ENCODE data around the gene FOXK2. TPM values are rescaled to one million over a fixed set of nuclear protein-coding genes. Genes with fewer than 3 reads are reported as not detected.
"Not testable (repeated sequence)": the region's sequence is repeated elsewhere in the genome, so short reads cannot be mapped to it uniquely, and the experiment has no call there.

The FOXK2 gene
- total RNA-seq, 1 donor from 2014 or later = 55.5 TPM

- H3K27me3 ChIP-seq = no peaks in the 10 kb centered on the region
- H3K36me3 ChIP-seq = peaks cover 4 to 5% of the 10 kb centered on the region in 2 donors
- DNase-seq (ENCODE audit: extremely low spot score in 2 of 2) = no peak
- H3K9me3 ChIP-seq = no peaks in the 10 kb centered on the region
- H3K4me3 ChIP-seq = no peak overlapping the region
- peaks cover 33% of the 10 kb centered on the region for H3K4me1 ChIP-seq
- no peak for TF ChIP-seq POLR2AphosphoS5 (IDR thresholded peaks at IDR 0.05; ENCODE audit: insufficient read depth in 1 of 2, low read depth in 1 of 2)
- no peak for TF ChIP-seq POLR2A (IDR thresholded peaks at IDR 0.05)
- no peak for TF ChIP-seq CTCF (IDR thresholded peaks at IDR 0.05)
- no peak overlapping the region for H3K27ac ChIP-seq
- intact Hi-C loops (cut with DNase I) = no loop called here
Measured at GRCh38 chr17:82560252-82560642, 40.7 kb downstream of the FOXK2 start.

- intact Hi-C loops (cut with DNase I) = no loop called here
- TF ChIP-seq POLR2A (IDR thresholded peaks at IDR 0.05) = no peak
- Histone ChIP-seq H3K4me1 (peaks cover 40% of the 10 kb centered on the region), H3K9me3 (no peaks in the 10 kb centered on the region), H3K27me3 (no peaks in the 10 kb centered on the region), H3K27ac (no peak overlapping the region), H3K4me3 (no peak overlapping the region), H3K36me3 (peaks cover 5 to 10% of the 10 kb centered on the region in 2 donors)
- no peak for DNase-seq (ENCODE audit: extremely low spot score in 2 of 2)
Measured at GRCh38 chr17:82560802-82561428, 41.4 kb downstream of the FOXK2 start.

- no peak for DNase-seq (ENCODE audit: extremely low spot score in 2 of 2)
Measured at GRCh38 chr17:82561429-82562035, 42.0 kb downstream of the FOXK2 start.

GRCh38 chr17:82562718-82563220 is 43.2 kb downstream of the FOXK2 start:
- intact Hi-C loops (cut with DNase I); DNase-seq (ENCODE audit: extremely low spot score in 2 of 2); H3K27ac ChIP-seq; H3K27me3 ChIP-seq; H3K9me3 ChIP-seq; H3K4me3 ChIP-seq: not testable (repeated sequence)
- Histone ChIP-seq H3K4me1 (peaks cover 44% of the 10 kb centered on the region), H3K36me3 (peaks cover 5 to 16% of the 10 kb centered on the region in 2 donors)

More at GRCh38 chr17:82561429-82562035, 42.0 kb downstream of the FOXK2 start:
- H3K27ac ChIP-seq = no peak overlapping the region
- H3K9me3 ChIP-seq = no peaks in the 10 kb centered on the region
- no peak for TF ChIP-seq POLR2A (IDR thresholded peaks at IDR 0.05)
- TF ChIP-seq CTCF (IDR thresholded peaks at IDR 0.05) = no peak
- no peak for TF ChIP-seq POLR2AphosphoS5 (IDR thresholded peaks at IDR 0.05; ENCODE audit: insufficient read depth in 1 of 2, low read depth in 1 of 2)
- H3K4me1 ChIP-seq = peaks cover 44% of the 10 kb centered on the region
- intact Hi-C loops (cut with DNase I) = no loop called here
- H3K27me3 ChIP-seq = no peaks in the 10 kb centered on the region
- H3K4me3 ChIP-seq = no peak overlapping the region
- H3K36me3 ChIP-seq = peaks cover 5 to 10% of the 10 kb centered on the region in 2 donors

GRCh38 chr17:82563318-82563717 is 43.8 kb downstream of the FOXK2 start:
- no peak overlapping the region for H3K4me3 ChIP-seq
- H3K27ac ChIP-seq = no peak overlapping the region
- peaks cover 44% of the 10 kb centered on the region for H3K4me1 ChIP-seq
- no peaks in the 10 kb centered on the region for H3K9me3 ChIP-seq
- peaks cover 5 to 21% of the 10 kb centered on the region in 2 donors for H3K36me3 ChIP-seq
- intact Hi-C loops (cut with DNase I) = no loop called here
- TF ChIP-seq POLR2AphosphoS5 (IDR thresholded peaks at IDR 0.05; ENCODE audit: insufficient read depth in 1 of 2, low read depth in 1 of 2) (no peak), POLR2A (IDR thresholded peaks at IDR 0.05) (no peak), CTCF (IDR thresholded peaks at IDR 0.05) (no peak)
- H3K27me3 ChIP-seq = no peaks in the 10 kb centered on the region
- no peak for DNase-seq (ENCODE audit: extremely low spot score in 2 of 2)

- intact Hi-C loops (cut with DNase I); H3K27me3 ChIP-seq; H3K27ac ChIP-seq; DNase-seq (ENCODE audit: extremely low spot score in 2 of 2); H3K9me3 ChIP-seq; H3K4me3 ChIP-seq: not testable (repeated sequence)
- Histone ChIP-seq H3K36me3 (peaks cover 5 to 25% of the 10 kb centered on the region in 2 donors), H3K4me1 (peaks cover 44% of the 10 kb centered on the region)
Measured at GRCh38 chr17:82563745-82564144, 44.2 kb downstream of the FOXK2 start.
